Keratinocyte (primary cell): ENCODE results near the gene LUC7L3.

Source experiments
- EZH2 ChIP-seq: IDR thresholded peaks from one replicate; pipeline ENCODE4 v1.6.1; 2012; ENCODE audit warnings: inconsistent platforms, mild to moderate bottlenecking, low read length, moderate library complexity
- TF ChIP-seq, protein P1 (sequence below), 3 experiments: IDR thresholded peaks in 1 of 3; conservative IDR thresholded peaks in 1 of 3; optimal IDR thresholded peaks in 1 of 3; 2 replicates in 2 of 3; 3 replicates in 1 of 3; pipeline versions ENCODE3 to v1.5.1; 2011; ENCODE audit warnings: low read length in 3 of 3, mild to moderate bottlenecking in 3 of 3, moderate library complexity in 2 of 3, control low read depth in 1 of 3, inconsistent platforms in 1 of 3; ENCODE audit not compliant: insufficient read depth in 2 of 3; ENCODE audit errors: extremely low read depth in 1 of 3

DNA sequence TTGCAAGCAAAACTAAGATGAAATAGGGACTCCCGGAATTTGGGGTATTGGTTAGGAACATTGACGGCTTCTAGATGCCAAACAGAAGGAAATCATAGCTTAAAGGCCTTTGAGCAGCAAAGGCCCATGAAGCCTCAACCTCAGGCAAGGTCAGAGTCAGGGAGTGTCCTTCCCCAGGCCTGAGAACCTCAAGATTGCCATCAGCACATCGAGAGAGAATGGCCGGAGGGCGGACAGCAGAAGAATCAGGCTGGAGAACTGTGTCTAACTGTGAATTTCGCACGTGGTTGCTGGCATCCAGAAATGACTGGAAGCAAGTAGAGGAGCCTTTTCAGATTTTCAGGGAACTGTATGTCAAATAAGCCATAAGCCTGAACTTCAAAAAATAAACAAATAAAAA lies 72.7 kb downstream of the LUC7L3 start:
- TF ChIP-seq, protein P1, sequence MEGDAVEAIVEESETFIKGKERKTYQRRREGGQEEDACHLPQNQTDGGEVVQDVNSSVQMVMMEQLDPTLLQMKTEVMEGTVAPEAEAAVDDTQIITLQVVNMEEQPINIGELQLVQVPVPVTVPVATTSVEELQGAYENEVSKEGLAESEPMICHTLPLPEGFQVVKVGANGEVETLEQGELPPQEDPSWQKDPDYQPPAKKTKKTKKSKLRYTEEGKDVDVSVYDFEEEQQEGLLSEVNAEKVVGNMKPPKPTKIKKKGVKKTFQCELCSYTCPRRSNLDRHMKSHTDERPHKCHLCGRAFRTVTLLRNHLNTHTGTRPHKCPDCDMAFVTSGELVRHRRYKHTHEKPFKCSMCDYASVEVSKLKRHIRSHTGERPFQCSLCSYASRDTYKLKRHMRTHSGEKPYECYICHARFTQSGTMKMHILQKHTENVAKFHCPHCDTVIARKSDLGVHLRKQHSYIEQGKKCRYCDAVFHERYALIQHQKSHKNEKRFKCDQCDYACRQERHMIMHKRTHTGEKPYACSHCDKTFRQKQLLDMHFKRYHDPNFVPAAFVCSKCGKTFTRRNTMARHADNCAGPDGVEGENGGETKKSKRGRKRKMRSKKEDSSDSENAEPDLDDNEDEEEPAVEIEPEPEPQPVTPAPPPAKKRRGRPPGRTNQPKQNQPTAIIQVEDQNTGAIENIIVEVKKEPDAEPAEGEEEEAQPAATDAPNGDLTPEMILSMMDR (optimal IDR thresholded peaks at IDR 0.05 in 1 of 3, IDR thresholded peaks at IDR 0.05 in 1 of 3, conservative IDR thresholded peaks at IDR 0.05 in 1 of 3; ENCODE audit: extremely low read depth in 1 of 3, insufficient read depth in 2 of 3, low read length in 3 of 3) = no peak
- TF ChIP-seq EZH2 = no peak
